ENCODE data around the gene SLC4A5. TPM values are rescaled to one million over a fixed set of nuclear protein-coding genes. Genes with fewer than 3 reads are reported as not detected.

SLC4A5 gene
- total RNA-seq, 1 donor = under 0.01 TPM

DNA sequence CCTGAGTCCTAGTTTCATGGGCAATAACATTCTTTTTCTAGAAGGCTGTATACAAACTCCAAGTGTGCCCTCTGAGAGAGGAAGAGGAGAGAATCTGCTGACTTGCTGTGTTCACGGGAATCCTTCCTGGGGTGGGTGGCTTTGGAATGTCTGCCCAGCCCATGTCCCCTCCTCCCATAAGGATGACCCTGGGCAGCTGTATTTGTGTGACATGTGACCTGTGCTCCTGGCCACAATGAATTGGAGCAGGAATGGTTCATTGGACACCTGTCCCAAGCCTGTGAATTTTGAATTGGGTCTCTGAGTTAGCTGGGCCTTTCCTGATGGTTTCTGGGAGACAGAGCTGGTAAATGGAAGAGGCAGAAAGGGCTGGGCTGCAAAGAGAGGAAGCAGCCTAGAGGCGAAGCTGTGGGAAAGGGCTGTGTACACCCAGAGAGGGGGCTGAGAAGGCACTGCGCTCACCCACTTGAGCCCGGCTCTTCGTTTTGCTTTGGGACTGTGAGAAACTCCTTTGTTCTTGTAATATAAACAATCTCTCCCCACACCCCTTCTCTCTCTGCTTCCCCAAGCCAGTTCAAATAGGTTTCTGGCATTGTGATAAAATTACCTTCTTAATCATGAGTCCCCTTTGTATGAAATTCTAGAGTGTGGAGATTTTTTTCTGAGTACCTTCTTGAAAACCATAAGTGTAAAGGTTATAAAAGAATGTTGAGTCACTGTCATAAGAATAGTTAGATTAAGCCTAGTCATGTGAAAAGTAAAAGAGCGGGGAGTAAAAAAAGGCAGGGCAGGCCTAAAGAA lies 49.8 kb downstream of the SLC4A5 start:
- no peak for DNase-seq (ENCODE audit: low read depth)
- TF ChIP-seq, protein P1, sequence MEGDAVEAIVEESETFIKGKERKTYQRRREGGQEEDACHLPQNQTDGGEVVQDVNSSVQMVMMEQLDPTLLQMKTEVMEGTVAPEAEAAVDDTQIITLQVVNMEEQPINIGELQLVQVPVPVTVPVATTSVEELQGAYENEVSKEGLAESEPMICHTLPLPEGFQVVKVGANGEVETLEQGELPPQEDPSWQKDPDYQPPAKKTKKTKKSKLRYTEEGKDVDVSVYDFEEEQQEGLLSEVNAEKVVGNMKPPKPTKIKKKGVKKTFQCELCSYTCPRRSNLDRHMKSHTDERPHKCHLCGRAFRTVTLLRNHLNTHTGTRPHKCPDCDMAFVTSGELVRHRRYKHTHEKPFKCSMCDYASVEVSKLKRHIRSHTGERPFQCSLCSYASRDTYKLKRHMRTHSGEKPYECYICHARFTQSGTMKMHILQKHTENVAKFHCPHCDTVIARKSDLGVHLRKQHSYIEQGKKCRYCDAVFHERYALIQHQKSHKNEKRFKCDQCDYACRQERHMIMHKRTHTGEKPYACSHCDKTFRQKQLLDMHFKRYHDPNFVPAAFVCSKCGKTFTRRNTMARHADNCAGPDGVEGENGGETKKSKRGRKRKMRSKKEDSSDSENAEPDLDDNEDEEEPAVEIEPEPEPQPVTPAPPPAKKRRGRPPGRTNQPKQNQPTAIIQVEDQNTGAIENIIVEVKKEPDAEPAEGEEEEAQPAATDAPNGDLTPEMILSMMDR (IDR thresholded peaks at IDR 0.05; ENCODE audit: insufficient read depth, low read depth, low read length) = no peak
- H3K4me3 ChIP-seq (ENCODE audit: low read depth, low read length) = no peak overlapping the region

DNA sequence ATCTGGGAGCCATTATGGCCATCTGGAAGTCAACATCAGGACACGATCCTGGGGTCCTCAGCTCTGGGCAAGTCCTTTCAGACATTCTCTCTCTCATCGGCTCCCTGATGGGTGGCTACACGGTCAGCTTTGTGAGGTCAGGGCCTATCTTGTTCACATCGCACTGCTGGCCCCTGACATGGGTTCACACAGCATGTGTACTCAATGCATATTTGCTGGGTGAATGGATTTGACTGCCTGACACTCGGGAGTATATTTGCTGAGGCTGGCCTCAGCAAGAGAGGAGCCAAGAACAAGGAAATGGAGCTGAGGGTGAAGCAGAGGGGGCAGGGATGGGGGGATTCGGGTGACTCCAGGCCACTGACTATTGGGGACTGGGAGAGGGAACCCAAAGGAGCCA lies 50.5 kb downstream of the SLC4A5 start:
- DNase-seq (ENCODE audit: low read depth) = no peak
- H3K4me3 ChIP-seq (ENCODE audit: low read depth, low read length) = no peak overlapping the region
- TF ChIP-seq, protein P1 (IDR thresholded peaks at IDR 0.05; ENCODE audit: insufficient read depth, low read depth, low read length) = no peak

GRCh38 chr2:74291886-74292621 lies 51.2 kb downstream of the SLC4A5 start:
- DNase-seq (ENCODE audit: low read depth) = no peak
- TF ChIP-seq, protein P1 (IDR thresholded peaks at IDR 0.05; ENCODE audit: insufficient read depth, low read depth, low read length) = no peak
- H3K4me3 ChIP-seq (ENCODE audit: low read depth, low read length) = no peak overlapping the region

DNA sequence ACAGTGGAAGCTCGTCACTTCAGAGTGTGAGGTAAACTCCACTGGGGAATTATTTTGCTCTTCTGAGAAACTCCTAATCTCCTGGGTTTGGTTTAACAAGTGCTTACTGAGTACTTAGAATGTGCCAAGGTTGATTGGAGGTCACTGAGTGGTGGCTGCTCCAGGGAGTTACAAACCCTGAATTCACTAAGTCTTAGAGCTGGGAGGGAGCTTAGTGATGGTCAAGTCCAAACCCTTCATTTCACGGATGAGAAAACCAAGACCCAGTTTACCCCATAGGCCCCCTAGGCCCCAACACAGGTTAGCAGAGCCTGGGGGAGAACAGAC lies 52.0 kb downstream of the SLC4A5 start:
- TF ChIP-seq, protein P1 (IDR thresholded peaks at IDR 0.05; ENCODE audit: insufficient read depth, low read depth, low read length) = no peak

DNA sequence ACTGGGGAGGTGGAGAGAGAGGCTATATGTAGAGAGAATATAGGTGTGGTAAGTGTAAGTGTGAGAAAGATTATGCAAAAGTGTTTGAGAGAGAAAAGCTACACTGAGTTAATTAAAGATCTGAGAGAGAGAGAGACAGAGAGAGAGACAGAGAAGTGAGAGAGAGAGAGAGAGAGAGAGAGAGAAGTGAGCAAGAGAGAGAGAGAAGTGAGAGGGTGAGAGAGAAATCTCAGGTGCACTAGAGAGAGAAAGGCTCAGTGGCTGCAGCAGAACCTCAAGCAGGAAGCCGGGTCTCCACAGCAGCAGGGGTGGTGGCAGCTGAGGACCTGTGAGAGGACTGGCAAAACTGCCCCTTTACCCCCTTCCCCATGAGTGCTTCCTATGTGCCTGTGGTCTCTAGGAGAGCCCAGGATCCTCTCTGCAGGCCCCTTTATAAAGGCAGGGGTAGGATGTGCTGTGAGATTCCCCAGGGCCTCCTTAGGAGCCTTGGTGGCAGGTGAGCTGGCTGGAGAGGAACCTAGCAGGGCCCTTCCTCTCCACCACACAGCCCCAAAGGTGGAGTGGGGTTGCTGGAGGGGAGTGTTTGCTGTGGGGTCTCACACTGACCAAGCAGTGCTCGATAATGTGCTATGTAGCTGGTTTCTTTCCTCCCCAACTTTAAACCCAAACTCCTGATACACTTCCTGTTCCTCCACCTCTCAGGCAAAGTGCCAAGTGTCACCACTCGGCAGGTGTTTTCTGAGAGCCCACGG lies 52.6 kb downstream of the SLC4A5 start:
- TF ChIP-seq, protein P1 (IDR thresholded peaks at IDR 0.05; ENCODE audit: insufficient read depth, low read depth, low read length) = no peak
- no peak overlapping the region for H3K4me3 ChIP-seq (ENCODE audit: low read depth, low read length)
- DNase-seq (ENCODE audit: low read depth) = no peak

More for the DNA sequence above, 52.0 kb downstream of the SLC4A5 start:
- no peak for DNase-seq (ENCODE audit: low read depth)
- no peak overlapping the region for H3K4me3 ChIP-seq (ENCODE audit: low read depth, low read length)

- TF ChIP-seq, protein P1 (IDR thresholded peaks at IDR 0.05; ENCODE audit: insufficient read depth, low read depth, low read length) = no peak
- DNase-seq (ENCODE audit: low read depth) = no peak
- H3K4me3 ChIP-seq (ENCODE audit: low read depth, low read length) = no peak overlapping the region
Observed at GRCh38 chr2:74290066-74290465, 53.1 kb downstream of the SLC4A5 start.
